Measurements from ENCODE around the gene PDE6A.

DNA sequence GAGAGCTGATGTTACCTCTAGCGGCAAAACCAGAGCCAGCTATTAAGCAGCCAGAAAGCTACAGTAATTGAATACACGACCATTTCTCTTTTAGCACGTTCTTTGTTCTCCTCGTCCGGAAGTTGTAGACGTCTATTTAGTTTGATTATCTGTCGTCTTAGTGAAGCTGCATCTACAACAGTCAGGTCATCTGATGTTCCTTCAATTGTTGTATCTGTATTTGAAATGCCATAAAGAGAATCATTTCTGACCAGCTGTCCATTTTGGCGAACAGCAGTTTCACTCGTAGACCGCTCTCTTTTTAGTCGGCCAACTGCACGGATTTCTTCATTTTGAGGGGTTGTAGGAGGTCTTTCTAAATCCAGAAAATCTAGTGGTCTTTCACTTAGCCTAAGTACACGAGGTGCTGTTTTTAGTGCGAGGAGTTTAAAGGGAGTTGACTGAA, 12.6 kb downstream of the PDE6A start:
- TF ChIP-seq GTF2F1 (IDR thresholded peaks at IDR 0.05; ENCODE audit: borderline replicate concordance, low read depth, low read length) (no peak), EZH2 (IDR thresholded peaks at IDR 0.05; ENCODE audit: low read depth, low read length, severe bottlenecking) (no peak), MAFK (IDR thresholded peaks at IDR 0.05; ENCODE audit: low read depth, low read length) (no peak), POLR2A (IDR thresholded peaks at IDR 0.05; ENCODE audit: control extremely low read depth in 1 of 2, low read depth in 2 of 2, low read length in 2 of 2) (no peak)
- TF ChIP-seq, protein P1, sequence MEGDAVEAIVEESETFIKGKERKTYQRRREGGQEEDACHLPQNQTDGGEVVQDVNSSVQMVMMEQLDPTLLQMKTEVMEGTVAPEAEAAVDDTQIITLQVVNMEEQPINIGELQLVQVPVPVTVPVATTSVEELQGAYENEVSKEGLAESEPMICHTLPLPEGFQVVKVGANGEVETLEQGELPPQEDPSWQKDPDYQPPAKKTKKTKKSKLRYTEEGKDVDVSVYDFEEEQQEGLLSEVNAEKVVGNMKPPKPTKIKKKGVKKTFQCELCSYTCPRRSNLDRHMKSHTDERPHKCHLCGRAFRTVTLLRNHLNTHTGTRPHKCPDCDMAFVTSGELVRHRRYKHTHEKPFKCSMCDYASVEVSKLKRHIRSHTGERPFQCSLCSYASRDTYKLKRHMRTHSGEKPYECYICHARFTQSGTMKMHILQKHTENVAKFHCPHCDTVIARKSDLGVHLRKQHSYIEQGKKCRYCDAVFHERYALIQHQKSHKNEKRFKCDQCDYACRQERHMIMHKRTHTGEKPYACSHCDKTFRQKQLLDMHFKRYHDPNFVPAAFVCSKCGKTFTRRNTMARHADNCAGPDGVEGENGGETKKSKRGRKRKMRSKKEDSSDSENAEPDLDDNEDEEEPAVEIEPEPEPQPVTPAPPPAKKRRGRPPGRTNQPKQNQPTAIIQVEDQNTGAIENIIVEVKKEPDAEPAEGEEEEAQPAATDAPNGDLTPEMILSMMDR (IDR thresholded peaks at IDR 0.05; ENCODE audit: control extremely low read depth in 1 of 3, insufficient read depth in 1 of 3, low read depth in 1 of 3, low read length in 3 of 3) = no peak
- TF ChIP-seq, protein P2, sequence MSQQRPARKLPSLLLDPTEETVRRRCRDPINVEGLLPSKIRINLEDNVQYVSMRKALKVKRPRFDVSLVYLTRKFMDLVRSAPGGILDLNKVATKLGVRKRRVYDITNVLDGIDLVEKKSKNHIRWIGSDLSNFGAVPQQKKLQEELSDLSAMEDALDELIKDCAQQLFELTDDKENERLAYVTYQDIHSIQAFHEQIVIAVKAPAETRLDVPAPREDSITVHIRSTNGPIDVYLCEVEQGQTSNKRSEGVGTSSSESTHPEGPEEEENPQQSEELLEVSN (IDR thresholded peaks at IDR 0.05) = no peak
